ENCODE measurements around the gene KRTAP10-3. TPM values are rescaled to one million over a fixed set of nuclear protein-coding genes. Genes with fewer than 3 reads are reported as not detected.

Gene KRTAP10-3
- total RNA-seq, 1 experiment from 2014 or later, result not detected

- DNase-seq (ENCODE audit: low read depth, low spot score), result no peak
- Histone ChIP-seq H3K4me1 (ENCODE audit: control insufficient read depth in 1 of 2, insufficient read depth in 2 of 2, low read length in 2 of 2) (no peaks in the 10 kb centered on the region), H3K27ac (ENCODE audit: low read depth, low read length) (no peak within 1 kb of the TSS; the same call in 1 of the 2 replicates), H3K9me2 (ENCODE audit: insufficient read depth) (no peaks in the 10 kb centered on the region), H3K36me3 (ENCODE audit: control insufficient read depth in 1 of 2, insufficient read depth in 2 of 2, low read length in 2 of 2) (no peaks in the 10 kb centered on the region), H4K20me1 (ENCODE audit: insufficient read depth) (no peaks in the 10 kb centered on the region), H3K79me2 (ENCODE audit: insufficient read depth, low read length) (no peaks in the 10 kb centered on the region), H3K9ac (ENCODE audit: low read length) (no peak within 1 kb of the TSS), H2AFZ (ENCODE audit: low read depth, low read length, poor library complexity, severe bottlenecking) (no peak within 1 kb of the TSS), H3K9me3 (ENCODE audit: control insufficient read depth in 1 of 2, insufficient read depth in 1 of 2, low read depth in 1 of 2, low read length in 2 of 2) (peaks cover 7 to 15% of the 10 kb centered on the region in 2 experiments), H3K4me2 (ENCODE audit: low read length) (no peak within 1 kb of the TSS), H3K27me3 (ENCODE audit: insufficient read depth, low read length) (no peaks in the 10 kb centered on the region), H3K4me3 (replicated peaks in 1 of 2; ENCODE audit: low read depth in 1 of 2, low read length in 2 of 2) (no peak within 1 kb of the TSS)
- BruUV-seq (replicated peaks), result no TSS peak
- CTCF ChIA-PET, result no interaction called here
- RAD21 ChIA-PET (ENCODE audit: low non-redundant PET in 1 of 2, low total read pairs in 2 of 2, uncharacterized antibody in 2 of 2, unreplicated experiment in 2 of 2), result no interaction called here
- no peak for ATAC-seq
- intact Hi-C loops (cut with micrococcal nuclease), result no loop called here
- TF ChIP-seq ZNF274 (IDR thresholded peaks at IDR 0.05; ENCODE audit: low read depth, low read length) (no peak), EGR1 (IDR thresholded peaks at IDR 0.05; ENCODE audit: low read depth) (no peak), MAX (IDR thresholded peaks at IDR 0.05) (no peak), CTCF (IDR thresholded peaks at IDR 0.05 in 2 of 3, conservative IDR thresholded peaks at IDR 0.05 in 1 of 3; ENCODE audit: borderline replicate concordance in 1 of 3, insufficient read depth in 1 of 3, low read depth in 2 of 3, low read length in 2 of 3) (no peak), POLR2A (IDR thresholded peaks at IDR 0.05; ENCODE audit: borderline replicate concordance, extremely low read depth, insufficient read depth, insufficient read length) (no peak), SP1 (IDR thresholded peaks at IDR 0.05; ENCODE audit: low read depth) (no peak), POLR2AphosphoS5 (IDR thresholded peaks at IDR 0.05; ENCODE audit: low read depth, low read length) (no peak), RAD21 (IDR thresholded peaks at IDR 0.05; ENCODE audit: low read depth) (no peak), CBX3 (IDR thresholded peaks at IDR 0.05; ENCODE audit: low read depth) (no peak), FOSL1 (IDR thresholded peaks at IDR 0.05; ENCODE audit: low read depth) (no peak), EZH2 (IDR thresholded peaks at IDR 0.05) (no peak), CEBPB (IDR thresholded peaks at IDR 0.05; ENCODE audit: low read depth) (no peak), SRF (IDR thresholded peaks at IDR 0.05; ENCODE audit: low read depth) (no peak), SIN3A (IDR thresholded peaks at IDR 0.05; ENCODE audit: low read depth) (no peak), ELF1 (IDR thresholded peaks at IDR 0.05; ENCODE audit: borderline replicate concordance, low read depth) (no peak), YY1 (IDR thresholded peaks at IDR 0.05; ENCODE audit: extremely low read depth, insufficient replicate concordance, low read depth, low read length) (no peak), ZFX (IDR thresholded peaks at IDR 0.05) (no peak), REST (IDR thresholded peaks at IDR 0.05; ENCODE audit: low read depth) (no peak)
- TF ChIP-seq, protein P1, sequence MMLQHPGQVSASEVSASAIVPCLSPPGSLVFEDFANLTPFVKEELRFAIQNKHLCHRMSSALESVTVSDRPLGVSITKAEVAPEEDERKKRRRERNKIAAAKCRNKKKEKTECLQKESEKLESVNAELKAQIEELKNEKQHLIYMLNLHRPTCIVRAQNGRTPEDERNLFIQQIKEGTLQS (IDR thresholded peaks at IDR 0.05), result no peak
- TF ChIP-seq, protein P2, sequence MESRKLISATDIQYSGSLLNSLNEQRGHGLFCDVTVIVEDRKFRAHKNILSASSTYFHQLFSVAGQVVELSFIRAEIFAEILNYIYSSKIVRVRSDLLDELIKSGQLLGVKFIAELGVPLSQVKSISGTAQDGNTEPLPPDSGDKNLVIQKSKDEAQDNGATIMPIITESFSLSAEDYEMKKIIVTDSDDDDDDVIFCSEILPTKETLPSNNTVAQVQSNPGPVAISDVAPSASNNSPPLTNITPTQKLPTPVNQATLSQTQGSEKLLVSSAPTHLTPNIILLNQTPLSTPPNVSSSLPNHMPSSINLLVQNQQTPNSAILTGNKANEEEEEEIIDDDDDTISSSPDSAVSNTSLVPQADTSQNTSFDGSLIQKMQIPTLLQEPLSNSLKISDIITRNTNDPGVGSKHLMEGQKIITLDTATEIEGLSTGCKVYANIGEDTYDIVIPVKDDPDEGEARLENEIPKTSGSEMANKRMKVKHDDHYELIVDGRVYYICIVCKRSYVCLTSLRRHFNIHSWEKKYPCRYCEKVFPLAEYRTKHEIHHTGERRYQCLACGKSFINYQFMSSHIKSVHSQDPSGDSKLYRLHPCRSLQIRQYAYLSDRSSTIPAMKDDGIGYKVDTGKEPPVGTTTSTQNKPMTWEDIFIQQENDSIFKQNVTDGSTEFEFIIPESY (IDR thresholded peaks at IDR 0.05; ENCODE audit: extremely low read depth, insufficient replicate concordance, low read length), result no peak
- POLR2A ChIA-PET, result no interaction called here
Measured at GRCh38 chr21:44539991-44540666, 18.5 kb downstream of the KRTAP10-3 start, which contains the start of gene KRTAP10-1. KRTAP10-1 (minus strand) TSS chr21:44540195; CDS start chr21:44540150, 45 bp downstream.
